ENCODE measurements around the gene FOLR2.
"Not testable (repeated sequence)": the region's sequence is repeated elsewhere in the genome, so short reads cannot be mapped to it uniquely, and the experiment has no call there.

FOLR2 gene

GRCh38 chr11:72253392-72253791, 36.8 kb downstream of the FOLR2 start:
- H3K4me3 ChIP-seq (ENCODE audit: control insufficient read depth, low read depth, low read length) = no peak overlapping the region
- no peak for DNase-seq (ENCODE audit: low read depth)
- no peak for TF ChIP-seq CTCF (conservative IDR thresholded peaks at IDR 0.05; ENCODE audit: control insufficient read depth, insufficient read depth, low read depth, low read length)

- DNase-seq (ENCODE audit: low read depth) = no peak
- no peak for TF ChIP-seq CTCF (conservative IDR thresholded peaks at IDR 0.05; ENCODE audit: control insufficient read depth, insufficient read depth, low read depth, low read length)
- no peak overlapping the region for H3K4me3 ChIP-seq (ENCODE audit: control insufficient read depth, low read depth, low read length)
These were observed 37.9 kb downstream of the FOLR2 start for GRCh38 chr11:72254299-72254993.

GRCh38 chr11:72257570-72257969, 41.0 kb downstream of the FOLR2 start:
- peak; percentile 6 for DNase-seq (ENCODE audit: low read depth)
- no peak overlapping the region for H3K4me3 ChIP-seq (ENCODE audit: control insufficient read depth, low read depth, low read length)
- TF ChIP-seq CTCF (conservative IDR thresholded peaks at IDR 0.05; ENCODE audit: control insufficient read depth, insufficient read depth, low read depth, low read length) = no peak

GRCh38 chr11:72259490-72259889, 42.9 kb downstream of the FOLR2 start:
- DNase-seq (ENCODE audit: low read depth) = no peak
- H3K4me3 ChIP-seq (ENCODE audit: control insufficient read depth, low read depth, low read length) = no peak overlapping the region
- no peak for TF ChIP-seq CTCF (conservative IDR thresholded peaks at IDR 0.05; ENCODE audit: control insufficient read depth, insufficient read depth, low read depth, low read length)

DNA sequence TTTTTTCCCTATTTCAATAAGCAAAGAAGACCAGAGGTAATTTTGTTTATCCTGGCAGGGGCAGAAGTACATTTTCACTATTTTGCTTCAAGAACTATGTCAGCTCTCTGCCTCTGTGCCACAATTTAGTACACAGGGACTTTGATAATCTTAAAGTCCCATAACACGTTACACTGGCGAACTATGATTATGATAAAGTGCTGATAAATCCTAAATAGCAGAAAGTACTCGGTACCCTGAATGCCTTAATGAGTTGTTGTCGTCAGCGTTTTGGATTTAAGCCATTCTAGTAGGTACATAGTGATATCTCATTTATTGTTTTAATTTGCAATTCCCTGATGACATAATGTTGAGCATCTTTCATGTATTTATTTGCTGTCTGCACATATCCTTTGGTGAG, 44.0 kb downstream of the FOLR2 start:
- DNase-seq (ENCODE audit: low read depth) = no peak
- H3K4me3 ChIP-seq (ENCODE audit: control insufficient read depth, low read depth, low read length) = no peak overlapping the region
- TF ChIP-seq CTCF (conservative IDR thresholded peaks at IDR 0.05; ENCODE audit: control insufficient read depth, insufficient read depth, low read depth, low read length) = no peak

GRCh38 chr11:72263361-72263760, 46.8 kb downstream of the FOLR2 start:
- no peak overlapping the region for H3K4me3 ChIP-seq (ENCODE audit: control insufficient read depth, low read depth, low read length)
- peak; percentile 83 for DNase-seq (ENCODE audit: low read depth)
- TF ChIP-seq CTCF (conservative IDR thresholded peaks at IDR 0.05; ENCODE audit: control insufficient read depth, insufficient read depth, low read depth, low read length) = no peak

- TF ChIP-seq CTCF (conservative IDR thresholded peaks at IDR 0.05; ENCODE audit: control insufficient read depth, insufficient read depth, low read depth, low read length) = no peak
- DNase-seq (ENCODE audit: low read depth) = no peak
- no peak overlapping the region for H3K4me3 ChIP-seq (ENCODE audit: control insufficient read depth, low read depth, low read length)
These were observed 49.4 kb downstream of the FOLR2 start for GRCh38 chr11:72265951-72266350.

- H3K4me3 ChIP-seq (ENCODE audit: control insufficient read depth, low read depth, low read length); DNase-seq (ENCODE audit: low read depth): not testable (repeated sequence)
These were observed 50.4 kb downstream of the FOLR2 start for GRCh38 chr11:72266960-72267359.

Data from fibroblast of mammary gland (primary cell).